ENCODE data around the gene PHF5A. TPM values are rescaled to one million over a fixed set of nuclear protein-coding genes. Genes with fewer than 3 reads are reported as not detected.
"Not testable (repeated sequence)": the region's sequence is repeated elsewhere in the genome, so short reads cannot be mapped to it uniquely, and the experiment has no call there.

PHF5A gene
- polyA plus RNA-seq, 1 of the 3 experiments (the other 2 are of a cell fraction), result 39.6 TPM

DNA sequence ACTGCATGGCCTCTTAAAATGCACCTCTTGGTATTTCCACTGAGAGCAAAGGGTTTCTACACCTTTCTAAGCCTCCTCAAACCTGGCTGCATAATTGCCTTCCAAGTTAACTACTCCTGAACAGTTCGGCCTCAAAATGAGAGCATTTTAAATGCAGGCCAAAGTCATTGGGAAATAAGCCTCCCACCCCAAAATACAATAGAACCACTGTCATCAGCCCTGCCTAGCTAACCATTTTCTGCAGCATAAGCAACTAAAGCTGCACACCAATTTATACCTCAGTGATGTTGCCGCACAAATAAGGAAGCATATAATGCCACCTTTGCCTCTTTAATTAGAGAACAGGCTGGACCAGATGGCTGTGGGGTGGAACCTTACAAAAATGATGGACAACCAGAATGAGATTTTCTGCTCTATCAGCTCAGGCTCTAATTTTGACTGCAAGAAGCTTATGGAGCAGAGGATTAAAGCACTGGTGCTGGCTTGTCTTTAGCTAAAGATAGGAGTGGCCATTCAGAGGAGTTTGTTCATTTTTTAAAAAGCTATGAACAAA is 26.2 kb downstream of the PHF5A start:
- Histone ChIP-seq H3K9ac (no peak overlapping the region), H3K36me3 (replicated peaks in 1 of 2; ENCODE audit: control insufficient read depth in 1 of 2, insufficient read depth in 2 of 2, low read length in 1 of 2) (peaks cover 7 to 8% of the 10 kb centered on the region in 2 experiments), H3K9me3 (no peaks in the 10 kb centered on the region), H3K79me2 (ENCODE audit: insufficient read depth) (peaks cover 87% of the 10 kb centered on the region), H4K20me1 (ENCODE audit: insufficient read depth) (peaks cover 37% of the 10 kb centered on the region; the same call in 1 of the 2 replicates), H3K4me1 (ENCODE audit: control insufficient read depth in 1 of 2, insufficient read depth in 2 of 2, low read depth in 1 of 2, low read length in 1 of 2) (no peaks in the 10 kb centered on the region; a peak in 1 of 4 replicates), H3K4me2 (no peak overlapping the region), H3K27me3 (ENCODE audit: insufficient read depth) (no peaks in the 10 kb centered on the region), H2AFZ (ENCODE audit: low read depth) (no peak overlapping the region), H3F3A (replicated peaks; ENCODE audit: insufficient read depth) (no peaks in the 10 kb centered on the region), H3K27ac (ENCODE audit: low read depth in 2 of 2, low read length in 1 of 2) (no peak overlapping the region), H3K4me3 (ENCODE audit: low read depth in 2 of 2, low read length in 1 of 2) (no peak overlapping the region), H3K9me2 (no peaks in the 10 kb centered on the region)
- DNase-seq, result no peak
- ChIA-PET CTCF (no interaction called here), POLR2A (no interaction called here)
- TF ChIP-seq, protein P1, sequence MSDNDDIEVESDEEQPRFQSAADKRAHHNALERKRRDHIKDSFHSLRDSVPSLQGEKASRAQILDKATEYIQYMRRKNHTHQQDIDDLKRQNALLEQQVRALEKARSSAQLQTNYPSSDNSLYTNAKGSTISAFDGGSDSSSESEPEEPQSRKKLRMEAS (IDR thresholded peaks at IDR 0.05; ENCODE audit: low read depth), result no peak
- TF ChIP-seq TEAD4 (IDR thresholded peaks at IDR 0.05; ENCODE audit: borderline replicate concordance, insufficient read depth) (no peak), TCF12 (IDR thresholded peaks at IDR 0.05) (no peak), GABPA (IDR thresholded peaks at IDR 0.05; ENCODE audit: low read depth) (no peak), GATA2 (CRISPR knock-in tag; IDR thresholded peaks at IDR 0.05) (no peak), RXRA (IDR thresholded peaks at IDR 0.05; ENCODE audit: borderline replicate concordance, low read depth) (no peak), NRF1 (IDR thresholded peaks at IDR 0.05; ENCODE audit: low read depth, low read length) (no peak), CHD2 (IDR thresholded peaks at IDR 0.05; ENCODE audit: low read length, partially characterized antibody) (no peak), POLR2AphosphoS5 (IDR thresholded peaks at IDR 0.05; ENCODE audit: low read depth, low read length) (no peak)
- TF ChIP-seq, protein P2, sequence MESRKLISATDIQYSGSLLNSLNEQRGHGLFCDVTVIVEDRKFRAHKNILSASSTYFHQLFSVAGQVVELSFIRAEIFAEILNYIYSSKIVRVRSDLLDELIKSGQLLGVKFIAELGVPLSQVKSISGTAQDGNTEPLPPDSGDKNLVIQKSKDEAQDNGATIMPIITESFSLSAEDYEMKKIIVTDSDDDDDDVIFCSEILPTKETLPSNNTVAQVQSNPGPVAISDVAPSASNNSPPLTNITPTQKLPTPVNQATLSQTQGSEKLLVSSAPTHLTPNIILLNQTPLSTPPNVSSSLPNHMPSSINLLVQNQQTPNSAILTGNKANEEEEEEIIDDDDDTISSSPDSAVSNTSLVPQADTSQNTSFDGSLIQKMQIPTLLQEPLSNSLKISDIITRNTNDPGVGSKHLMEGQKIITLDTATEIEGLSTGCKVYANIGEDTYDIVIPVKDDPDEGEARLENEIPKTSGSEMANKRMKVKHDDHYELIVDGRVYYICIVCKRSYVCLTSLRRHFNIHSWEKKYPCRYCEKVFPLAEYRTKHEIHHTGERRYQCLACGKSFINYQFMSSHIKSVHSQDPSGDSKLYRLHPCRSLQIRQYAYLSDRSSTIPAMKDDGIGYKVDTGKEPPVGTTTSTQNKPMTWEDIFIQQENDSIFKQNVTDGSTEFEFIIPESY (IDR thresholded peaks at IDR 0.05; ENCODE audit: borderline replicate concordance, low read depth), result no peak
- TF ChIP-seq, protein P3, sequence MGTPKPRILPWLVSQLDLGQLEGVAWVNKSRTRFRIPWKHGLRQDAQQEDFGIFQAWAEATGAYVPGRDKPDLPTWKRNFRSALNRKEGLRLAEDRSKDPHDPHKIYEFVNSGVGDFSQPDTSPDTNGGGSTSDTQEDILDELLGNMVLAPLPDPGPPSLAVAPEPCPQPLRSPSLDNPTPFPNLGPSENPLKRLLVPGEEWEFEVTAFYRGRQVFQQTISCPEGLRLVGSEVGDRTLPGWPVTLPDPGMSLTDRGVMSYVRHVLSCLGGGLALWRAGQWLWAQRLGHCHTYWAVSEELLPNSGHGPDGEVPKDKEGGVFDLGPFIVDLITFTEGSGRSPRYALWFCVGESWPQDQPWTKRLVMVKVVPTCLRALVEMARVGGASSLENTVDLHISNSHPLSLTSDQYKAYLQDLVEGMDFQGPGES (IDR thresholded peaks at IDR 0.05; ENCODE audit: low read depth, low read length), result no peak
- WGBS (ENCODE audit: low lambda C conversion rate), result 92% methylated on average over 2 of the region's 2 CpGs

DNA sequence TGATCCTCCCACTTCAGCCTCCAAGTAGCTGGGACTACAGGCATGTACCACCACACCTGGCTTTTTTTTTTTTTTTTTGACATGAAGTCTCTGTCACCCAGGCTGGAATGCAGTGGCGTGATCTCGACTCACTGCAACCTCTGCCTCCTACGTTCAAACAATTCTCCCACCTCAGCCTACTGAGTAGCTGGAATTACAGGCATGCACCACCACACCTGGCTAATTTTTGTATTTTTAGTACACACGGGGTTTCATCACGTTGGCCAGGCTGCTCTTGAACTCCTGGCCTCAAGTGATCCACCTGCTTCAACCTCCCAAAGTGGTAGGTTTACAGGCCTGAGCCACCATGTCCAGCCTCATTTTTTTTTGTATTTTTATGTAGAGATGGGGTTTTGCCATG is 28.0 kb downstream of the PHF5A start:
- peaks cover 55% of the 10 kb centered on the region for H4K20me1 ChIP-seq (ENCODE audit: insufficient read depth)
- POLR2A ChIA-PET; DNase-seq; H3K27me3 ChIP-seq (ENCODE audit: insufficient read depth); H2AFZ ChIP-seq (ENCODE audit: low read depth); CTCF ChIA-PET; H3K9ac ChIP-seq; H3K9me3 ChIP-seq; H3K27ac ChIP-seq (ENCODE audit: low read depth in 2 of 2, low read length in 1 of 2); H3K4me3 ChIP-seq (ENCODE audit: low read depth in 2 of 2, low read length in 1 of 2); H3K9me2 ChIP-seq; H3K4me2 ChIP-seq; H3K4me1 ChIP-seq (ENCODE audit: control insufficient read depth in 1 of 2, insufficient read depth in 2 of 2, low read depth in 1 of 2, low read length in 1 of 2); H3F3A ChIP-seq (replicated peaks; ENCODE audit: insufficient read depth): not testable (repeated sequence)
- 98% methylated on average over 5 of the region's 5 CpGs for WGBS (ENCODE audit: low lambda C conversion rate)
- H3K79me2 ChIP-seq (ENCODE audit: insufficient read depth), result peaks cover 94% of the 10 kb centered on the region
- peaks cover 8 to 19% of the 10 kb centered on the region in 2 experiments for H3K36me3 ChIP-seq (replicated peaks in 1 of 2; ENCODE audit: control insufficient read depth in 1 of 2, insufficient read depth in 2 of 2, low read length in 1 of 2)
